ENCODE results near the gene PTHLH.

The PTHLH gene

GRCh38 chr12:27940756-27941402 is 31.7 kb downstream of the PTHLH start:
- DNase-seq (ENCODE audit: low read depth in 2 of 2, low spot score in 1 of 2): peak; percentile 5 to 61

GRCh38 chr12:27940245-27940644 is 32.3 kb downstream of the PTHLH start:
- no peak for DNase-seq (ENCODE audit: low read depth in 2 of 2, low spot score in 1 of 2)

- no peak for DNase-seq (ENCODE audit: low read depth in 2 of 2, low spot score in 1 of 2)
These were observed 34.8 kb downstream of the PTHLH start for GRCh38 chr12:27937768-27938167.

- no peak for DNase-seq (ENCODE audit: low read depth in 2 of 2, low spot score in 1 of 2)
These were observed 36.3 kb downstream of the PTHLH start for GRCh38 chr12:27936196-27936595.

- no peak for DNase-seq (ENCODE audit: low read depth in 2 of 2, low spot score in 1 of 2)
These were observed 38.3 kb downstream of the PTHLH start for GRCh38 chr12:27934276-27934675.

- DNase-seq (ENCODE audit: low read depth in 2 of 2, low spot score in 1 of 2): no peak
These were observed 41.1 kb downstream of the PTHLH start for GRCh38 chr12:27931390-27931789.

GRCh38 chr12:27927347-27927746 is 45.2 kb downstream of the PTHLH start:
- no peak for DNase-seq (ENCODE audit: low read depth in 2 of 2, low spot score in 1 of 2)

GRCh38 chr12:27924350-27925135 is 48.0 kb downstream of the PTHLH start:
- no peak for DNase-seq (ENCODE audit: low read depth in 2 of 2, low spot score in 1 of 2)

GRCh38 chr12:27922531-27923139 is 49.9 kb downstream of the PTHLH start:
- DNase-seq (ENCODE audit: low read depth in 2 of 2, low spot score in 1 of 2): no peak

- no peak for DNase-seq (ENCODE audit: low read depth in 2 of 2, low spot score in 1 of 2)
These were observed 52.8 kb downstream of the PTHLH start for GRCh38 chr12:27919671-27920235.

GRCh38 chr12:27915536-27915935 is 57.0 kb downstream of the PTHLH start:
- no peak for DNase-seq (ENCODE audit: low read depth in 2 of 2, low spot score in 1 of 2)

- DNase-seq (ENCODE audit: low read depth in 2 of 2, low spot score in 1 of 2): no peak
These were observed 57.5 kb downstream of the PTHLH start for GRCh38 chr12:27915021-27915420.

GRCh38 chr12:27913999-27914614 is 58.4 kb downstream of the PTHLH start:
- no peak for DNase-seq (ENCODE audit: low read depth in 2 of 2, low spot score in 1 of 2)

GRCh38 chr12:27911397-27911796 is 61.1 kb downstream of the PTHLH start:
- no peak for DNase-seq (ENCODE audit: low read depth in 2 of 2, low spot score in 1 of 2)

Data from stimulated activated CD8-positive, alpha-beta memory T cell treated with anti-CD3 and anti-CD28 coated beads, Interleukin-4, amount 100 ng/mL, for 1 hour (primary cell).